ENCODE data around the gene RASGRP3.

GRCh38 chr2:33495683-33496082 lies 19.2 kb downstream of the RASGRP3 start:
- no peak for TF ChIP-seq CTCF (IDR thresholded peaks at IDR 0.05)
- TF ChIP-seq HEYL (CRISPR knock-in tag; IDR thresholded peaks at IDR 0.05), result no peak
- no peak for TF ChIP-seq MAZ (IDR thresholded peaks at IDR 0.05; ENCODE audit: borderline replicate concordance, low read depth, low read length)
- TF ChIP-seq POLR2A (IDR thresholded peaks at IDR 0.05; ENCODE audit: low read length), result no peak
- TF ChIP-seq HMGXB4 (CRISPR knock-in tag; IDR thresholded peaks at IDR 0.05; ENCODE audit: borderline replicate concordance), result no peak
- no peak for TF ChIP-seq JUNB (IDR thresholded peaks at IDR 0.05)
- TF ChIP-seq HDAC2 (IDR thresholded peaks at IDR 0.05), result no peak
- no peak for TF ChIP-seq ESRRA (IDR thresholded peaks at IDR 0.05; ENCODE audit: borderline replicate concordance, low read length)
- no peak for TF ChIP-seq POLR2AphosphoS2 (conservative IDR thresholded peaks at IDR 0.05; ENCODE audit: low read length)
- no peak for TF ChIP-seq REST (IDR thresholded peaks at IDR 0.05)
- no peak for TF ChIP-seq MAX (IDR thresholded peaks at IDR 0.05)
- TF ChIP-seq USF2 (IDR thresholded peaks at IDR 0.05), result no peak
- TF ChIP-seq ZC3H11A (IDR thresholded peaks at IDR 0.05), result no peak
- no peak for TF ChIP-seq EP300 (IDR thresholded peaks at IDR 0.05)
